Measurements from ENCODE around the gene DFFB.

- TF ChIP-seq CTCF (IDR thresholded peaks at IDR 0.05 in 8 of 11, conservative IDR thresholded peaks at IDR 0.05 in 3 of 11) (no peak), POLR2AphosphoS5 (IDR thresholded peaks at IDR 0.05) (peak in 1 of 3 donors; percentile 22)
Measured at GRCh38 chr1:3821447-3821846, 35.8 kb upstream of the DFFB start.
